ENCODE data around the gene SCARB2. TPM values are rescaled to one million over a fixed set of nuclear protein-coding genes. Genes with fewer than 3 reads are reported as not detected.

The SCARB2 gene
- total and polyA plus RNA-seq, 12 donors: 76.6 to 199 (median 105) TPM

DNA sequence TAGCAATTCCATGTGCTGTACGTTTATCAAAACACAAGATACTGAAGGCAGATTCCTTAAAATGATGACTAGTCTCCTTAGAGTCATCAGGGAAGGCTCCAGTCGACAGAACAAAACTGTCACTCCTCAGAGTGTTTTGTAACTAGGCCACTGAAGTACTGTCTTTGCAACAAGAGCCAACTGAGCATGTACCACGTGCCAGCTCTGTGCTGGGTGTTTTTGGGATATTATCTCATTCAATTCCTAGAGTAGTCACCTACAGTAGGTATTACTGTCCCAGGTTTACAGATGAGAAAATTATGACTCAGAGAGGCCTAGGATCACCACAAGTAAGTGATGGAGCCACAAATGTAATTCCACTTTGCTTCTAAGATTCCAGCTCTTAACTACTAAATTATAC is 47.1 kb downstream of the SCARB2 start:
- ATAC-seq: peak in 3 of 8 donors; percentile 19 to 62 (median 38)
- TF ChIP-seq CTCF (IDR thresholded peaks at IDR 0.05): no peak

DNA sequence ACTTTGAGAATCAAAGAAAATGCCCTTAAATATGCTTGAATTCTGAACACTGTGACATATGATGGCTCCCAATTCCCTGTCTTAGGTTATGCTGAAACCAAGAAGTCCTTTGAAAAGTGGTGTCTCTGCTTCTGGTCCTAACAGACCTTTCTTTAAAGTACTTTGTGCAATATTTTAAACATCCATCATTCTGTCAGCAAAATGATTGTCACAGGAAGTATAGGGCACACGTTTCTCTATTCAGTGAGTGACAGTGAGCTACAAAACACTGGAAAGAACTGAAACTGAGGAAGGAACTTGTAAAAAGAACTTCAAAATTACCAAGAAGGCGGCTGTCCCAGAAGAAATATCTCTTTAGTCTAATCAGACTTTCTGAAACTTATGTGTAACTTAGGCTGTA is 53.3 kb downstream of the SCARB2 start:
- no peaks in the 10 kb centered on the region for H3K27me3 ChIP-seq
- H3K9me3 ChIP-seq: no peaks in the 10 kb centered on the region
- DNase-seq (no peak), ATAC-seq (no peak)
- H3K4me3 ChIP-seq: no peak overlapping the region
- TF ChIP-seq CTCF (IDR thresholded peaks at IDR 0.05): no peak
- peaks cover 0 to 7% (median 0%) of the 10 kb centered on the region in 9 donors for H3K4me1 ChIP-seq
- intact Hi-C loops (cut with DNase I): no loop called here
- 15 to 55% methylated on average over 2 of the region's 2 CpGs for WGBS, 2 donors
- H3K27ac ChIP-seq: no peak overlapping the region
- H3K36me3 ChIP-seq: peaks cover 0 to 77% (median 35%) of the 10 kb centered on the region in 9 donors

More for the DNA sequence above, 47.1 kb downstream of the SCARB2 start:
- WGBS, 2 donors: 77 to 87% methylated on average over 3 of the region's 3 CpGs
- Histone ChIP-seq H3K4me1 (peaks cover 0 to 4% (median 0%) of the 10 kb centered on the region in 9 donors), H3K4me3 (no peak overlapping the region), H3K9me3 (no peaks in the 10 kb centered on the region), H3K27me3 (no peaks in the 10 kb centered on the region), H3K36me3 (peaks cover 0 to 100% (median 38%) of the 10 kb centered on the region in 9 donors), H3K27ac (no peak overlapping the region)
- DNase-seq: no peak
- intact Hi-C loops (cut with DNase I): no loop called here

DNA sequence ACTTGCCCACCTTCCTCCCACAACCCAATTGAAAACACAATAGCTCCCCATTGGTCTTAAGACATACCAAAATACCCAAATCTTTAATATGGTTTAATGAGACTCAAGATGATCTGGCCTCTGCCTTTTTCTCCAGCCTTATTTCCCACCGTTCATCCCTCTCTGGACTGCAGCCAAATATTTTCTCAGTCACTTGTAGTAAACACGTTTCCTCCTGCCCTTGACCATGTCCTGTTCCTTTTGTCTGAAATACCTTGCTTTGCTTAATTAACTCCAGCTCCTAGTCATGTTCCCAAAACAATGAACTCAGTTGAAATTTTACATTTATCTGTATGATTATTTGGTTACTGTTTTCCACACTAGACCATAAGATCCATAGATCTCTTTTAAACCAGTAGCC is 57.0 kb downstream of the SCARB2 start:
- no peaks in the 10 kb centered on the region for H3K9me3 ChIP-seq
- intact Hi-C loops (cut with DNase I): no loop called here
- WGBS, 2 donors: 1 to 6% methylated on average over 2 of the region's 2 CpGs
- H3K27ac ChIP-seq: peak overlapping the region in 1 of 10 donors; percentile 21
- H3K36me3 ChIP-seq: peaks cover 0 to 40% (median 12%) of the 10 kb centered on the region in 9 donors
- no peak for DNase-seq
- H3K4me3 ChIP-seq: no peak overlapping the region
- no peak for TF ChIP-seq CTCF (IDR thresholded peaks at IDR 0.05)
- ATAC-seq: no peak
- H3K4me1 ChIP-seq: peaks cover 0 to 7% (median 0%) of the 10 kb centered on the region in 9 donors
- no peaks in the 10 kb centered on the region for H3K27me3 ChIP-seq

- WGBS, 2 donors: 83 to 96% methylated on average over 3 of the region's 3 CpGs
These were observed 57.6 kb downstream of the SCARB2 start for GRCh38 chr4:76155979-76156378.

More at GRCh38 chr4:76155979-76156378, 57.6 kb downstream of the SCARB2 start:
- Histone ChIP-seq H3K27me3 (no peaks in the 10 kb centered on the region), H3K4me3 (no peak overlapping the region), H3K27ac (no peak overlapping the region), H3K4me1 (peaks cover 0 to 7% (median 0%) of the 10 kb centered on the region in 9 donors), H3K9me3 (no peaks in the 10 kb centered on the region), H3K36me3 (peaks cover 0 to 33% (median 6%) of the 10 kb centered on the region in 9 donors)
- TF ChIP-seq CTCF (IDR thresholded peaks at IDR 0.05): no peak
- intact Hi-C loops (cut with DNase I): no loop called here
- DNase-seq (no peak), ATAC-seq (no peak)
